ENCODE measurements around the gene ANO3.
"Not testable (repeated sequence)": the region's sequence is repeated elsewhere in the genome, so short reads cannot be mapped to it uniquely, and the experiment has no call there.

Gene ANO3

GRCh38 chr11:26626346-26626745 is 294.4 kb downstream of the ANO3 start:
- DNase-seq (ENCODE audit: low spot score) = no peak

- no peak for DNase-seq (ENCODE audit: low spot score)
Measured at GRCh38 chr11:26632691-26633159, 300.8 kb downstream of the ANO3 start.

DNA sequence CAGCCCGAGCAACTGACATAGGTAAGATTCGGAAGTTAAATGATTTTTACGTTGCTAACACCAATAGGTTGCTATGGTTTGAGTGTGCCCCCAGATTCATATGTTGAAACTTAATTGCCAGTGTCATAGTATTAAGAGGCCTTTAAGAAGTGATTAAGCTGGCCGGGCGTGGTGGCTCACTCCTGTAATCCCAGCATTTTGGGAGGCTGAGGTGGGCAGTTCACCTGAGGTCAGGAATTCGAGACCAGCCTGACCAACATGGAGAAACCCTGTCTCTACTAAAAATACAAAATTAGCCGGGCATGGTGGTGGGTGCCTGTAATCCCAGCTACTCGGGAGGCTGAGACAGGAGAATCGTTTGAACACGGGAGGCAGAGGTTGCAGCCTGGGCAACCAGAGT is 311.4 kb downstream of the ANO3 start:
- DNase-seq (ENCODE audit: low spot score) = not testable (repeated sequence)

DNA sequence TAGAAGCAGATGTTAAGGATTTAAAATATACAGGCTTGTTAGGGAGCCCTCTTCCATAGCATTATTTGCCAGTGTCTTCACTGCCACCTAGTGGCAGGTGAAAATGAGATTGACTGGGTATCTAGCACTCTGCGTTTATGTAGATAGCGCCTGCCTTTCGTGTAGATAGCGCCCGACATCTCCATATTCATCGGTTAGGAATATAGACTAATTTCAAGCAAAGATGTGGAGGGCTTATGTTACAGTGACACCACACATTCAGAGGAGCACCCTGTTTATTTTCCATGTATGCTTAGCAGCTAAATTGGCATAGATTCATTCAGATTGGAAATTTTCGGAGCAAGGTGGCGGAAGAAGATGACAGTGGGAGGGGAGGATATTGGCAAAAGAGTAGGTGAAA is 318.0 kb downstream of the ANO3 start:
- DNase-seq (ENCODE audit: low spot score) = peak; percentile 66

DNA sequence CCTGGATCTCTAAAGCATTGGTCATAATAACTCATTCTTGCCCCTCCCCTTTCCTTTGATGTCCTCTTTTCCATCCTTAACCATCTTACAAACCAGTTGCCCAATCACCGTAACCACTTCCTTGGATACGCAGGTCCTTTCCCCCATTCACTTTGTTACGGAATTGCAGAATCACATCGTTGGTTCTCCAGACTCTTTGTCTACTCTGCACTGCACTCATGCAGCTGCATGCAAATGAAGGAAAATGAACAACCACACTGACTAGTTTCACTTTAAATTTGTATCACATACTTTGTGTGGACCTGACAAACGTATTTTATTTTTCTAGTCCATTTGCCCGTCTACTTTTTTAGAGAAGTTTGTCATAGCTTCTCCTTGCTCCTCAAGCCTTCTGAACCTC is 320.0 kb downstream of the ANO3 start:
- DNase-seq (ENCODE audit: low spot score) = no peak

DNA sequence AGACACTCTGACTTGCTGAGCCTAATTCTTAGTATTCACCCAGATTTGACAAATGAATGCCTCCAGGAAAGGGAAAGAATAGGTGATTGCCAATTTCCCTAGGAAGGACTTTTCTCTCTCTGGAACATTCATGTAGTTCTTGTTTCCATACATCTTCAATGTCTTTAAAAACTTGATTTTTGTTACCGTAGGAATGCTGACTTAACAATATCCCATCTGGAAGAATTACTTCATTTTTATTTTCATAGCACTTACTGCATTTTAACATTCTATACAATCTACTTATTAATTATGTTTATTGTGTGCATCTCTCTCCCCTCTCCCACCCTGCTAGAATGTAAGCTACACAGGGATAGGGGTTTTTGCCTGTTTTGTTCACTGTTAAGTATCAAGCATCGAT is 323.4 kb downstream of the ANO3 start:
- DNase-seq (ENCODE audit: low spot score) = no peak

DNA sequence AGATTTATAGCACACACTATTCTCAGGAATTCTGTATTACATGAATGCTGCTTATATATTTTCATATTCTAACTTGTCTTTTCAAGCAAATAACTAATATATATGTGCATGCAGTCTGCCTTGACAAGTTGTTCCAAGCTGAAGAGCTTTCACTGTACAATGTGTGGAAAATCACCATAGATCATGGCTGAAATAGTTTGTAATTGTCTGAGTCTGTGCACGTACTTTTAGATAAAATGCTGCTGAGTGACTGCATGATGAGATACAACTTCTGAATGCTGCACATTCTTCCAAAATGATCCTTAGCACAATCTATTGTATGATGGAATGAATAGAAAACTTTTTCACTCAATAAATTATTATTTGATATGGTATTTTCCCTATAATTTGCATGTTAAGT is 331.0 kb downstream of the ANO3 start:
- DNase-seq (ENCODE audit: low spot score) = no peak

GRCh38 chr11:26665036-26665435 is 333.1 kb downstream of the ANO3 start:
- no peak for DNase-seq (ENCODE audit: low spot score)

- no peak for DNase-seq (ENCODE audit: low spot score)
Measured at GRCh38 chr11:26665946-26666345, 334.0 kb downstream of the ANO3 start.

DNA sequence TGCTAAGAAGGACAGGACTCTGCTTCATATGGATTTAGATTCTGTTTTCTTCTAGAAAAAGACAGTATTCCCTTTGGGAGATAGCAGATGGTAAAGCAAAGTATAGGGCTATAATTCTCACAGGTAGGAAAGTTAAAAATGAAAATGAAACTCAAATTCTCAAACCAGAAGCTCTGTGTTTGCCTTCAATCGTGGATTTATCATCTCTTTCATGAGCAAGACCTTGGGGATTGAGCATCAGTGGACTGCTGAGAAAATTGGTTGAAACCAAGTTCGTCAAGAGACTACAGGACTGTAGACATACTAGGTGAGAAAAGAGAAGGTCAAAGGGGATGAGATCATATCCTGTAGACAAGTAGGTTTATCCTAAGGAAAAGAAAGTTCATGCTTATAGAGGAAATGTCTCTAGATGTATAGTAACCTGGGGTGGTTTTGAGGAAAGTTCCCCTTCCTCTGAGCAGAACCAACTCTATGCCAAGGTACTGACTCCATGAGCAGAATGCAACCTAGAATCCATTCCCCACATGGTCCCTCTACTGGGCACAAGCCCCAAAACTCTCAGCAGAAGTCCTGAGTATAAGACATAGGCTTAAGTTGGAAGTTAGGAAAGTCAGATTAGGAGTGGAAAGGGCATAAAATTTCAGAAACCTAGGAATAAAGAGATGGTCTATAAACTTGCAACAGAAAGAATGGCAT is 343.5 kb downstream of the ANO3 start:
- no peak for DNase-seq (ENCODE audit: low spot score)

- DNase-seq (ENCODE audit: low spot score) = no peak
Measured at GRCh38 chr11:26676641-26677040, 344.7 kb downstream of the ANO3 start.

- no peak for DNase-seq (ENCODE audit: low spot score)
Measured at GRCh38 chr11:26677566-26677965, 345.6 kb downstream of the ANO3 start.

- no peak for DNase-seq (ENCODE audit: low spot score)
Measured at GRCh38 chr11:26687351-26687750, 355.4 kb downstream of the ANO3 start.

DNA sequence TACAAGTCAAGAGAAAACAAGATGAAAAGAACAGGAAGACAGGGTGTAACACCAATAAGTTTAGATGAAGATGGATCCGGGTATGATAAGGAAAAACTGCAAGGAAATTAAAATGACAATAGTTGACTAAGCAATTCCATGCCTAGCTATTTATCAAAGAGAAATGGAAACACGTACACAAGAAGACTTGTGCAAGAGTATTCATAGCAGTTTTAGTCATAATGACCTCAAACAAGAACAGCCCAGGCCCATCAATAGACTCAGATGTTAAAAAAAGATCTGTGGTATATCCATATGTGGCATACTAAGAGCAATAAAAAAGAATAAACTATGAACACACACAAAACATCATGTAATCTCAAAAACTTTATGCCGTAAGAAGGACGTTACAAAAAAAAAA is 356.8 kb downstream of the ANO3 start:
- no peak for DNase-seq (ENCODE audit: low spot score)

DNA sequence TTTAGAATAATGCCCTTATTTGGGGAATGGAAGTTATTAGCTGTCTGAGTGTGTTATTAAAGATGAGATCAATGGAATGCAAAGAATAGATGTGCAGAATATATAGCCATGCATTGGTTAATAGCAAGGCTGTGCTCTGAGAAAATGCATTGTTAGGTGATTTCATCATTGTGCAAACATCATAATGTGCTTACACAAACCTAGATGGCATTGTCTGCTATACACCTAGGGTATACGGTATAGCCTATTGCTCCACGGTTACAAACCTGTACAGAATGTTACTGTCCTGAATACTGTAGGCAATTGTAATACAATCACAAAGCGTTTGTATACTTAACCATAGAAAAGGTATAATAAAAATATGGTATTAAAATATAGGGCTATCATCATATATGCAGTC is 364.4 kb downstream of the ANO3 start:
- no peak for DNase-seq (ENCODE audit: low spot score)

DNA sequence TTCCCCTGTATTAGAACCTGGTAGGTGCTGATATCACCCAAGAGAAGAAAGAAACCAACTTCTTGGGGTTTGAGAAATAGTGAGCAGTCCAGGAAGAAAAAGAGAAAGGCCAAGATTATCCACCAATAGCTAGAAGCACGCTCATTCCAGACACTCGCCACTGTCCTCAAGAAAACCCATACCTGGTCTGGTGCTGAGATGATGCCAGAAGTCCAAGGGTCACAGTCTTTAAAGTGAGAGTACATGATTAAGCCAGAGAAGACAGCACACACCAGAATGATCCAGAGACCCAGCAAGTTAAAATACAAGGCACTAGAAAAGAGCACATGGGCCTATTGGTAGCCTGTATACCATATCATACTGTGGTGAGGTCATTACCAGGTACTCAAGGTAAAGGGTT is 366.3 kb downstream of the ANO3 start:
- no peak for DNase-seq (ENCODE audit: low spot score)

DNA sequence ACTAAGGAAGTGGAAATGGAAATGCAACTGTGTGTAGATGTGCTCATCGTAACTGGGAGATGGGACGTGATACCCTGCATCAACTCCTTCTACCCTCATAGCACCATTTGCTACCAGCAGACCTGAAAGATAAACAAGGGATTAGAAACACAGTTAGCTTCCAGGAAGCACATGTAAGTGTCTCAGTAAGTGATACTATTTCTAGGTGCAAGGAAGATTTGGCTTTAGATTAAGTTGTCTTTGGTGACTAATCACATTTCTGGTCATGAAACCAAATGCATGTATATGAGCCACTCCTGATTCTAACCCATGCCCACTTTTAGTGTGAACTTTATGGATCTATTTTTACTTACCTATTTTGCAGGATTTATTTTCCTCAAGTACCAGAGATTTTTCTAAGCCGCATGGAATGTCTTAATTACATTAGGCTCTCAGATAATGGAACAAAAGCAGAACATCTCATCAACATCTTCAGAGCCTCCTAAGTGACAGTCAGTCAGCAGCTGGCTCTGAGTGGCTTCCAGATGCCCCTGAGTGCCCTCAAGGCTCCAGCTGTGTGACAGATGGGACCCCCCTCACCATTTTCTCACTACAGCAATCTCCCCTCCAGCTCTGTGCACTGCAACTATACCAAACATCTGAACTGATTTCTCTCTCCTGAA is 368.8 kb downstream of the ANO3 start:
- peak; percentile 37 for DNase-seq (ENCODE audit: low spot score)

- no peak for DNase-seq (ENCODE audit: low spot score)
Measured at GRCh38 chr11:26702406-26702805, 370.5 kb downstream of the ANO3 start.

GRCh38 chr11:26703411-26704191 is 371.7 kb downstream of the ANO3 start:
- DNase-seq (ENCODE audit: low spot score) = no peak

- DNase-seq (ENCODE audit: low spot score) = no peak
Measured at GRCh38 chr11:26704249-26704648, 372.3 kb downstream of the ANO3 start.

- no peak for DNase-seq (ENCODE audit: low spot score)
Measured at GRCh38 chr11:26706181-26706580, 374.3 kb downstream of the ANO3 start.

- no peak for DNase-seq (ENCODE audit: low spot score)
Measured at GRCh38 chr11:26708736-26709456, 377.0 kb downstream of the ANO3 start.
